Measurements from ENCODE around the gene RGN.
"Not testable (repeated sequence)": the region's sequence is repeated elsewhere in the genome, so short reads cannot be mapped to it uniquely, and the experiment has no call there.

The RGN gene

GRCh38 chrX:47129157-47129898 is 51.1 kb downstream of the RGN start:
- peak overlapping the region; percentile 71 for H3K4me3 ChIP-seq (ENCODE audit: low read depth, low read length)
- DNase-seq (ENCODE audit: low read depth), result peak; percentile 97
- TF ChIP-seq CTCF (conservative IDR thresholded peaks at IDR 0.05; ENCODE audit: low read depth, low read length), result no peak

- no peak for TF ChIP-seq CTCF (conservative IDR thresholded peaks at IDR 0.05; ENCODE audit: low read depth, low read length)
- DNase-seq (ENCODE audit: low read depth), result no peak
- H3K4me3 ChIP-seq (ENCODE audit: low read depth, low read length), result peak overlapping the region; percentile 71
Measured at GRCh38 chrX:47129899-47130358, 51.7 kb downstream of the RGN start.

- no peak overlapping the region for H3K4me3 ChIP-seq (ENCODE audit: low read depth, low read length)
- TF ChIP-seq CTCF (conservative IDR thresholded peaks at IDR 0.05; ENCODE audit: low read depth, low read length), result no peak
- DNase-seq (ENCODE audit: low read depth), result no peak
Measured at GRCh38 chrX:47133493-47133892, 55.2 kb downstream of the RGN start.

GRCh38 chrX:47135650-47136049 is 57.4 kb downstream of the RGN start:
- DNase-seq (ENCODE audit: low read depth), result peak; percentile 73
- H3K4me3 ChIP-seq (ENCODE audit: low read depth, low read length), result not testable (repeated sequence)

GRCh38 chrX:47138171-47138570 is 59.9 kb downstream of the RGN start:
- no peak for TF ChIP-seq CTCF (conservative IDR thresholded peaks at IDR 0.05; ENCODE audit: low read depth, low read length)
- no peak for DNase-seq (ENCODE audit: low read depth)
- H3K4me3 ChIP-seq (ENCODE audit: low read depth, low read length), result no peak overlapping the region

Data from choroid plexus epithelial cell (primary cell).